Urothelium cell line (cell line): ENCODE measurements around the gene TMEM256.
"Not testable (repeated sequence)": the region's sequence is repeated elsewhere in the genome, so short reads cannot be mapped to it uniquely, and the experiment has no call there.

Experiments
- DNase-seq: peaks from one replicate; pipeline ENCODE4 v3.0.0; 2011; ENCODE audit warnings: low spot score, mixed read lengths
- FAIRE-seq: peaks from 2 replicates; lab custom pipeline; 2011; peaks lifted over from hg19 to GRCh38; lab: Jason Lieb, UNC

Gene TMEM256

DNA sequence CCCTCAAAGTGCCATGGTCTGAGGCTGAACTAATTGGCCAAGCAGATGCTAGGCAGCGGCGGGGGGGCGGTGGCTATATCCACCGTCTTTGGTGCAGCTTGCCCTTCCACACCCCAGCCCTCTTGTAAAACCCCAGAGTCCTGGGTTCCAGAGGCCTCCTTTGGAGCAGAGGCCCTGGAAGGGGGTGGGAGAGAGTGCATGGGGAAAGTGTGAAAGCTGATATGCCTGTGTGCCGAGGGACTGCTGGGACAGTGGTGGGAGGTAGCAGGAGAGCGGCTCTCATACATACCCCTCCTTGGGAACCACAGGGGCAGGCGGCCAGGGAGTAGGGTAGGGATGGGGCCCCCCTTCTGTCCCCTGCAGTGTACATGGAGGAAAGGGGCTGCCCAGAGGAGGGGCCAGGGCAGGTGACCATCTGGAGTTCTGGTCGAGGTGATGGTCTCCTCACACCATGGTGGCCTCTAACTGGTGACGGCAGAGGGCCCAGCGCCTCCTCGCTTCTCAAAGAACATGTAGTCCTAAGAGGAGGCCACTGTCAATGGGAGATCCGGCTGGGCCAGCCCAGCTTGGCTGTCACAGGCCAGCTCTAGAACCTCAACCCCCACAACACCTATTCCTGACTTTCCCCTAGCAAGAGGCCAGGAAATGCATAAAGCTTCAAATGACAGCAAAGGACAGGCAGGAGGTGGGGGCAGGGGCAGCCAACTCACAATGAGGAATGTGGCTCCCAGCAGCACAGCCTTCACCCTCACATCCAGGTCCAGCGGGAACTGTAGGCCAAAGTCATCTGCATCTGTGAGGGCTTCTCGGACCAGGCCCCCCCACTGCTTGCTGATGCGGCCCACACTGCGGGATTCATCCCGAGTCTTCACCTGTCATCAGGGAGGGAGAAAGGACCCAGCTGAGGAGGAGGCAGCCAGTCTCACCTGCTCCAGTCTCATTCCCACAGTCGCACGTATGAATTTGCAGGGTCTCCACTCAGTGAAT, 13.7 kb downstream of the TMEM256 start:
- DNase-seq (no peak), FAIRE-seq (no peak)

DNA sequence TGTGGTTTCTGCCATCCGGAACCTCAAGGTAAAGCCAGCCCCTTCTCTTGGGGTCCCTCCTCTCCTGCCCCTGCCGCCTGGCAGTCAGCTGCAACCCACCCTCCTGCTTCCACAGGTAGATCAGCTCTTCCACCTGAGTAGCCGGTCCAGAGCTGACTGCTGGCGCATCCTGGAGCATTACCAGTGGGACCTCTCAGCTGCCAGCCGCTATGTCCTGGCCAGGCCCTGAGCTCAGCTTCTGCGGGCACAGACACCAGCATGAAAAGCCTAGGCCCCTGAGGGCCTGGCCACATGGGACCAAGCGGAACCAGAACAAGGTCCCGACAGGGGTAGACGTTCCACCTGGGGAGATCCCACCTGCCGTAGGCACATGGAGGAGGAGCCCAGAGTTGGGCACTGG, 15.0 kb downstream of the TMEM256 start:
- no peak for DNase-seq
- FAIRE-seq: no peak

- DNase-seq (no peak), FAIRE-seq (no peak)
Observed at GRCh38 chr17:7384489-7385081, 19.3 kb downstream of the TMEM256 start.

- FAIRE-seq: no peak
- DNase-seq: no peak
Observed at GRCh38 chr17:7383742-7384488, 20.0 kb downstream of the TMEM256 start.

DNA sequence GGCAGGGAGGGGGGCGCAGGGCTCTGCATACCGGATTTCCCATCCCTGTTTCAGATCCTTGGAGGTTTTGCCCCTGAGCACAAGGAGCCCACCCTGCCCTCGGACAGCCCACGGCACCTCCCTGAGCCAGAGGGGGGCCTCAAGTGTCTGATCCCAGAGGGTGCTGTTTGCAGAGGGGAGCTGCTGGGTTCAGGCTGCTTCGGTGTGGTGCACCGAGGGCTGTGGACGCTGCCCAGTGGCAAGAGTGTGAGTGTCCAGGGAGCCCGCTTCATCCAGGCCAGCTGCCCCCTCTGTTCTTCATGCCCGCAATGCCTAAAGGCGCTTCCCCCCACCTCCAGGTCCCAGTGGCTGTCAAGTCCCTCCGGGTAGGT, 20.5 kb downstream of the TMEM256 start:
- DNase-seq (no peak), FAIRE-seq (no peak)

DNA sequence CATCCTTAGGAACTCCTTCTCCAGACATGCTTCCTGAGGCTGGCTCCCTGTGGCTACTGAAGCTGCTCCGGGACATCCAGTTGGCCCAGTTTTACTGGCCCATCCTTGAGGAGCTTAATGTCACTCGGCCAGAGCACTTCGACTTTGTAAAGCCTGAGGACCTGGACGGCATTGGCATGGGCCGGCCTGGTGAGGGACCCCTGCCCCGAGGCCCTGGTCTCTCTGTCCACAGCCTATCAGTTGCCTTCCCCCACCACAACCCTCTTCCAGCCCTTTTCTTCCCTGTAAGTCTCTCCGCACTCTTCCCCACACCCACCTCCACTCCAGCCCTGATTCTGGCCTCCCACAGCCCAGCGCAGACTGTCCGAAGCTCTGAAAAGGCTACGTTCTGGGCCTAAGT, 21.0 kb downstream of the TMEM256 start:
- no peak for FAIRE-seq
- DNase-seq: no peak

- DNase-seq (no peak), FAIRE-seq (no peak)
Observed at GRCh38 chr17:7380855-7381683, 22.8 kb downstream of the TMEM256 start, which contains the start of gene TNK1. TSS of gene TNK1 (plus strand) at chr17:7381089. CDS start at chr17:7382927, 1,838 bp downstream.

DNA sequence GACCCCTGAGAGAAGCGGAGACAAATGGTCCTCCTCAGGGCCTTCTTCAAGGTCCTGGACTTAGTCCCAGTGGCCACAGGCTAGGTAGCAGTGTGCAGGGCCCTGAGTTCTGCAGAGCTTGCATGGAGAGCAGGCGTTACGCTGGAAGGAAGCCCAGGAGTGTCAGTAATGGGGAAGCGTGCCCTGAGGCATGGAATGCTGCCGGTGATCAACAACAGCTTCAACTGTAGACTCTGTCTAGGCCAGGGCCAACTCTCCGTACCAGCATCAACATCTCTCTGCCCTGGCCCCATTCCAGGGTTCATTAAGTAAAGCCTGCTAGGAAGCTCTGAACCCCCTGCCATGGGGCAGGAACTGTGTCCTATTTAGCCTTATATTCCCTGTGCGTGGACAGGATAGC, 23.6 kb downstream of the TMEM256 start:
- DNase-seq (no peak), FAIRE-seq (no peak)

DNA sequence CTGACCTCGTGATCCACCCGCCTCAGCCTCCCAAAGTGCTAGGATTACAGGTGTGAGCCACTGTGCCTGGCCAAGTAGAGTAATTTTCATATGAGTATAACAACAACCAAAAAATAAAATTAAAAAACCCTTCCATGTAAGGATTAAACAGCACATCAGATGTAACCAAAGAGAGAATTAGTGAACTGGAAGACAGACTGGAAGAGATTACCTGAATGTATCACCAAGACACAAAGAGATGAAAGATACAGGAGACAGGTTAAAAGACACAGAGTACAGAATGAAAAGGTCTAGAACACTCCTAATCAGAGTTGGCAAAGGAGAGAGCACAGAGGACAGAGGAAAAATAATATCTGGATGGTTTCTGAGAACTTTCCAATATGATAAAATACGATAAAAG, 24.8 kb downstream of the TMEM256 start:
- FAIRE-seq (no peak), DNase-seq (no peak)

GRCh38 chr17:7374353-7374752, 29.5 kb downstream of the TMEM256 start:
- DNase-seq: no peak

DNA sequence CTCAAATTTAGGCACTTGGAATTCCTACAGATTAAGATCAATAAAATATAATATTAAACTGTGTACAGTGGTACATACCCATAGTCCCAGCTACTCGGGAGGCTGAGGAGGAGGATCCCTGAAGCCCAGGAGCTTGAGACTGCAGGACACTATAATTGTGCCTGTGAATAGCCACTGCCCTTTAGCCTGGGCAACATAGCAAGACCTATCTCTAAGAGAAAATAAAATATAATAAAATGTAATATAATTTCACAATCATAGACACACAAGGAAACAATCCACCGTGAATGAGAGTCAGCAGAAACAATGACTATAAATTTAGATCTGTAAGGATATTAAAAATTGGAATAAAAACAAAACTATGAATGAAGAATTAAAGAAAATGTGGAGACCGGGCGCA, 33.0 kb downstream of the TMEM256 start:
- no peak for FAIRE-seq
- DNase-seq: no peak

More at GRCh38 chr17:7374353-7374752, 29.5 kb downstream of the TMEM256 start:
- FAIRE-seq: no peak

GRCh38 chr17:7369825-7370224, 34.1 kb downstream of the TMEM256 start:
- FAIRE-seq (no peak), DNase-seq (no peak)

GRCh38 chr17:7368599-7368994, 35.3 kb downstream of the TMEM256 start:
- FAIRE-seq, DNase-seq: not testable (repeated sequence)

DNA sequence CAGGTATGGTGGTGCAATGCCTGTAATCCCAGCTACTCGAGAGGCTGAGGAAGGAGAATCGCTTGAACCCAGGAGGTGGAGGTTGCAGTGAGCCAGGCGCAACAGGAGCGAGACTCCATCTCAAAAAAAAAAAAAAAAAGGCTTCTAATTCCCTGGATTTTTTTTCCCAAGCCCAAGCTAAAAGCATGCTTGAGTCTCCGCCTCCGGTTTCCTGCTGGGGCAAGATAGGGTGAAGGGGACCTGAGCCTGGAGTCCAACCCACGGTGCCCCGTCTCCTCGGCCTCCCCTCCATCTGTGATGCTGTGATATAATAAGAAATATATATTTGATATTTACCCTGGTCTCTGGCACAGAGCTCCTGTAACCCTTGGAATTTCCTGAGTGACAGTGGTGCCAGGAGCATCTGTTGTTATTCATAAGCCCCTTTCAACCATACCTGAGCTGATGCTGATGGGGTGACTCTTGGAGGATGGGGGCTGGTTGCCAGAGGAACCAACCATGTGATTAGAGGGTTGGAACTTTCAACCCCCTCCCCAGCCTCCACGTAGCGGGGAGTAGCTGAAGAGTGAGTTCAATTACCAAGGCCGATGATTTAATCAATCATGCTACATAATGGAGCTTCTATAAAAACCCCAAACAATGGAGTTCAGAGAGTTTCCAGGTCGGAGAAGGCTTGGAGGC, 35.8 kb downstream of the TMEM256 start:
- no peak for DNase-seq
- no peak for FAIRE-seq

DNA sequence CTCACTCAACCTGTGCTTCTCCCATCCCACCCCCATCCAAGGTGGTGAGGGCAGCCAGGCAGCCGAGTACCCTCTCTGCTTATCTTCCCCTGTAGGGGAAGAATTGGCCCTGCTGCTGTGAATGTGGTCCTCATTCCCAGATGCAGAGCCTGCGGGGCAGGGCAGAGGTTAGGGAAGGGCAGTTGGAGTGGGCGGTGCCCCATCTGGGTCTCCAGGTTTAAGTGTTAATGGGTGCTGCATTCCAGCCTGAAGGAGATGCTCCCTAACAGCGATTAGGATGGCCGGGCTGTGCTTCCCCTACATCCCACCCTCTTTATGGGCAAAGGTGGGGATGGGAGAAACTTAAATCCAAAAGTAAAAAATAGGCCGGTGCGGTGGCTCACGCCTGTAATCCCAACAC, 36.8 kb downstream of the TMEM256 start:
- FAIRE-seq (no peak), DNase-seq (no peak)

GRCh38 chr17:7365963-7366362, 37.9 kb downstream of the TMEM256 start:
- DNase-seq, FAIRE-seq: not testable (repeated sequence)

DNA sequence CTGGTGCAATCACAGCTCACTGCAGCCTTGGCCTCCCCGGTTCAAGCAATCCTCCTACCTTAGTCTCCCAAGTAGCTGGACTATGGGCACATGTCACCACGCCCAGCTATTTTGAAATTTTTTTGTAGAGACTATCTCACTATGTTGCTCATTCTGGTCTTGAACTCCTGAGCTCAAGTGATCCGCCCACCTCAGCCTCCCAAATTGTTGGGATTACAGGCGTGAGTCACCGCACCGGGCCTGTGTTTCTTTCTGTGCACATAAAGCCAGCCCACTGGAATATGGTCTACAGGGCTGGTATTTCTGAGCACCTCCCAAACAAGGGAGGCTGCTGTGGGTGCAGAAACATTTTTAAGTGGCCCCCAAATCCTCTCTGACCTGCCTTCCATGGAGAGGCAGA, 40.6 kb downstream of the TMEM256 start:
- FAIRE-seq (no peak), DNase-seq (no peak)

- FAIRE-seq: no peak
- no peak for DNase-seq
Observed at GRCh38 chr17:7361906-7362305, 42.0 kb downstream of the TMEM256 start.

- DNase-seq (no peak), FAIRE-seq (no peak)
Observed at GRCh38 chr17:7357381-7357780, 46.5 kb downstream of the TMEM256 start.

DNA sequence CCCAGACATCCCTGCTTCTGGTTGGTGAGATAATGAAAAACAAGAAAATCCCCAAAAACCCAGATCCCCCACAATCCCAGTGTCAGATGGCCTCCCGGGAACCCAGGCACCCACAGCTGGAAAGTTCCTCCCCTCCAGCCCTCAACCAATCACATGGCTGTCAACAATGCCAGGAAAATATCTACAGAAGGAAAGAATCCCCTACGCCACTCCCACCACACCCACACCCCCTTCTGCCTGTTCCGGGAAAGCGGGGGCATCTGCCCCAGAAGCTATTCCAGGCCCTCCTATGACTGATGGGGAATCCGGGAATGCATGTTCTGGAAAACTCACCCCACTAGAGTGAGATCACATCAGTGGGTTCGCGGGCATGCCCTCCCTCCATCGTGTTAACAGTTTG, 47.1 kb downstream of the TMEM256 start:
- DNase-seq (no peak), FAIRE-seq (no peak)
